IPS DF 4.7 (cell line): ENCODE measurements around the gene DBX2.
"Not testable (repeated sequence)": the region's sequence is repeated elsewhere in the genome, so short reads cannot be mapped to it uniquely, and the experiment has no call there.

ENCODE experiments used
- DNase-seq: peaks from one replicate; pipeline ENCODE4 v3.0.0-alpha.2; 2013; ENCODE audit warnings: low spot score; ENCODE audit errors: extremely low read depth

Gene DBX2

DNA sequence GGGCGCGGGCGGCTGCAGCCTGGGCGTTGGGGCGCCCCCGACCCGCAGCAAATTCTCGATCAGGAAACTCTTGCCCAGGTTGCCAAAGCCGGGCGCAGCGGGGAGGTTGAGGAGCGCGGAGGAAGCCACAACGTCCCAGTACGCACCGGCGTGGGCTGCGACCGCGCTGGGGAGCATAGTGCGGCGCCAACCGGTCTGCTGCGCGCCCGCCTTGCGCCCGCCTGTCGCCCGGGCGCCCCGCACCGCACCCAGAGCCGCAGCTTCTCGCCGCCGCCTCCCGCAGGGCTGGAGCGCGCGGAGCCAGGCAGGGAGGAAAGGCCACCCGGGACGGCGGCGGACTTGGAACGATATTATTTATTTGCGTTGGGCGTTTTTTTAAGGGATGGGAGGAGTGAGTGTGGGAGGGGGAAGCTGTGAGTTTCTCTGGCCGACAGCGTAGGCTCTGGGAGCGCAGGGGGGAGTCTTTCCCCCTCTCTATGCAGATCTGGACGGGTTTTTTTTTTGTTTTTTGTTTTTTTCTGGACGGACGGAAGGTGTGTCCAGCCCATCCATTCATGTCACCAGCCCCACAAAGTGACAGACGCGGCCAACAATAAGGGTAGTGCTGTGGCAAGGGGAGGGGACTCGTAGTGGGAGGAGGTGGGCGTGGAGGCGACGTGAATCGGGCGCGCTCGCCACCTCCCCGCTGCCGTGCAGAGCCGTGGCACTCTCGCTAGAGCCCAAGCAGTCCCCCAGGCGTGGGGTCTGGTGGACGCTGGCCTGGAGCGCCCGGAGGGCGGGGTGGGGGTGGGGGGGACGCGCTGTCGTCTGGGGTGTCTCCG is at the start of gene DBX2:
DBX2 (minus strand) TSS at position 349 of the 821 bp plus-strand sequence; CDS start at position 177, 172 bp downstream.
- no peak for DNase-seq

DNA sequence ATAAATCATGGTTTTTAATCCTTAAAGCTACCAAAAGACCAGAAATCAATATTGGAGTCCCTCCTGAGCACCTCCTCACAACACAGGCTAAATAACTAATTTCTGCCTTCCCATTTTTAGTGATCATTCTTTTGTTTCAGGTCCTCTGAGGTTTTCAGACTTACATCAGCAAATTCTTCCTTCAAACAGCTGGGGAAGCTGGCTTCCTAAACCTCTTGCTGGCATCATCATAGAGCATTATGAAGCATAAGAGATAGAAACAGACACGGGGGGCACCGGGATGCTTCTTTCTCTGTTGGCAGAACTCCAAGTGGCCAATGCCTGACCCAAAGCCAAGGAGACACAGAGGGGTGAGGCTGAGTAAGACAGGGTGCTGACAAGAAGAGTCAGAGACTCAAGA is 47.9 kb upstream of the DBX2 start:
- no peak for DNase-seq

DNA sequence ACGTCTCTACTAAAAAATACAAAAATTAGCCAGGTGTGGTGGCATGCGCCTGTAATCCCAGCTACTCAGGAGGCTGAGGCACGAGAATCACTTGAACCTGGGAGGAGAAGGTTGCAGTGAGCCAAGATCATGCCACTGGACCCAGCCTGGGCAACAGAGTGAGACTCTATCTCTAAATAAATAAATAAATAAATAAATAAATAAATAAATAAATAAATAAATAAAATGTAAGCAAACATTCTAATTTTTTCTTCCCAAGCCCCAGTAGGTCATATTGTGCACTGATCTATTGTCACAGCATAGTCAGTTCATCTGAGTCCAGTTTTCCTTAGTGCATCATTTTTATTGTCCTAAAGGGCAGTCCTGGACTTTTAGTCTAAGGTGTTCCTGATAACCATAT is 44.5 kb upstream of the DBX2 start:
- DNase-seq = not testable (repeated sequence)

DNA sequence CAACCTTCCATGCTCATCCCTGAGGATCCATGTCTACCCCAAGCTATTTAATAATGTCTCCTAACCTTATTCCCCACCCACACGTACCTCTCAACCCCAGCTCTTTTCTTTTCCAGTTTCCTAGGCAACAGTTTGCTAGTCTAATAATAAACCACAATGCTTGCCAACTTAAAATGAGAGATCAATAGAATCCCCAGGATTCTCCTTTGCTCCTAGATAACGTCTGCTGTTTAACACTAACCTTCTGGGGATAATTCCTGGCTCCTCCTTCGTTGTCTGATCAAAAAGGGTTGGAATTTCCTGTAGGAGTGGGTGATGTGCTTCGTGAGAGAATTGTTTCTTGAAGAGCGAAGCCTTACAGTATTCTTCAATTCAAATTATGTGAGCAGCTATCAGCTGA is 42.2 kb upstream of the DBX2 start:
- DNase-seq = no peak

DNA sequence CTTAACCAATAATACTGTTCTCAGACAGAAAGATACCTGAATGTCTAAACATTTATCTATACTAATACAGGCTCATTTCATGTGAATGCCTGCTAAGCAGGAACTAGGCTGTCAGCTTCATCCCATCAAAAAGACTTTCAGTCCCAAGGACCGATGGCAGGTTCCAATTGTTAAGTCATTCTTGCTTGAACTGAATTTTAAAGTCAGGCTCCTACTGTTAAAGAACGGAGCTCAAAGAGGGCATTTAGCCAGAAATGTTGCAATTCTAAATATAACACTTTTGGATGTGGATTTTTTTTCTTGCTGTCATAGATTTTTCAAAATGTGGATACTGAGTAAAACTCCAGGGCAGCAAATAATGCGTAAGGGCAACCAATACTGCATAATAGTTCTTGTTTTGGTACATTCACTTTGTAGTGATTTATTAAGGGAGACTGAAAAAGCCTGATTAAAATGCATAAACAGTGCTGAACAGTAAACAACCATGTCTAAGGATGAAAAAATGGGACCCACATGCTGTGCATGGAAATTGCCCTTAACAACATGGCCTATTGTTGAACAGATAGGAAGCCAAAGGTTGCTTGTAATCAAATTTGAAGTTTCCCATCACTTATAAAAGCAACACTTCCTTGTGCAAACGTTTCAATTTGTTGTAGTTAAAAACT is 38.6 kb upstream of the DBX2 start:
- DNase-seq = no peak

DNA sequence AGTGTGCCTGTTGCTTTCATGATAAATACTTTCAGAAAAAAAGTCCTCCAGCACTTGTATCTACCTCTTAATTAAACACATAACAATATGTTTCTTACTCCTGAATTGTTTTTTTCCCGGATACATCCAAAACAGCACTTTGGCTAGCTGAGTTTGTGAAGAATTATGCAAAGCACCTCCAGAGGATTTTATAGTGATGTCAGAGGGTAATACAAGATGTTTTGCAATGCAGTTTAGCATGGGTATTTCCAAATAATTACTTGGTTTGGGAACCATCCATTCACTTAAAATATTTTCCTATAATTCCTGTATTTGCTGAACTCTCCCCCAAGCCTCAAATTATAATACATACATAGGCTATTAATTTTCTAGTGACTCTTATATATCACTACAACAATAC is 37.7 kb upstream of the DBX2 start:
- no peak for DNase-seq

DNA sequence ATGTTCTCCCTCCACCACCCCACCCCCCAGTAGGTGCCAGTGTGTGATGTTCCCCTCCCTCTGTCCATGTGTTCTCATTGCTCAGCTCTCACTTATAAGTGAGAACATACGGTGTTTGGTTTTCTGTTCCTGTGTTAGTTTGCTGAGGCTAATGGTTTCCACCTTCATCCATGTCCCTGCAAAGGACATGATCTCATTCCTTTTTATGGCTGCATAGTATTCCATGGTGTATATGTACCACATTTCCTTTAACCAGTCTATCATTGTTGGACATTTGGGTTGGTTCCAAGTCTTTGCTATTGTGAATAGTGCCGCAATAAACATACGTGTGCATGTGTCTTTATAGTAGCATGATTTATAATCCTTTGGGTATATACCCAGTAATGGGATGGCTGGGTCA is 33.3 kb upstream of the DBX2 start:
- DNase-seq = not testable (repeated sequence)

DNA sequence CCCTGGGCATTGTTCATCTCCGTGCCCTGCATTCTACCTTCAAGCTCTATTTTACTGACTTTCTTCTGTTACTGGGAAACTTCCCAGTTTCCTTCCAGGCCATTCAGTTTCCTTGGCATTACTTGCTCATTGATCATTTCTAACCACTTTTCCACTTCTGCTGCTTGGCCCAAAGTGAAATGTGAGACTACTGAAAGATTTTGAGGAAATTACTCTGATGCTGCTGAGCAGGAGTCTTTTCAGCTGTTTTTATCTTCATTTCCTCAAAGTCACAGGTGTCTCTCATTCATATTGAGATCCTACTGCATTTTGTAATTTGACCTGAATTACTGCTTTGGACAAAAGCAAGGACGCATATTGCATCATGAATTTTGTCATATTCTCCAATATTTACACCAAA is 26.4 kb upstream of the DBX2 start:
- DNase-seq = no peak

DNA sequence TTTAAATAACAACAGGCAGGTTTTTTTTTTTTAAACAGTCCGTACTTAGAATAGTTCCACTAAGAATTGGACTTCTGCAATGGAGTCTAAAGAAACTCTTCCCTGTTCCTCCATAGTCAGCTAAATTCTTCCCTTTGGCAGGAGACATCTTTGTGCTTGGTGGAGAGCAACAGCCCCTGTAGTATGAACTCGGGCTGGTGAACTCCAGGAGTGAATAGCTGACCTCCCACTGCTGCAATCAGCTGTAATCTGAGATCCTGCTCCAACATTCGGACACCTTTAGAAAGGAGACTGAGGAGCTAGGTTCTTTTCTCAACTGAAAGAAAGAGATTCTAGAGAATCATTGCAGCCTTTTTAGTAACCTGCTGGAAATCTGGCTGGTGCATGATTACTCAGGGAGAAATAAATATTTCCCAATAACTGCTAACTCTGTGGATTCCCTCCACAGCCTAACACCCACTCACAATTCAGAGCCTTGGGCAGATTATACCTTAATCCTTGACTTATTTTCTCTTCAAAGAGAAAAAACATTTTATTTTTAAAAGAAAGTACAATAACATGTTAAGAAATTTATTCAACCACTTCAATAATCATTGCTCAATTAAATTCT is 25.6 kb upstream of the DBX2 start:
- peak; percentile 76 for DNase-seq

DNA sequence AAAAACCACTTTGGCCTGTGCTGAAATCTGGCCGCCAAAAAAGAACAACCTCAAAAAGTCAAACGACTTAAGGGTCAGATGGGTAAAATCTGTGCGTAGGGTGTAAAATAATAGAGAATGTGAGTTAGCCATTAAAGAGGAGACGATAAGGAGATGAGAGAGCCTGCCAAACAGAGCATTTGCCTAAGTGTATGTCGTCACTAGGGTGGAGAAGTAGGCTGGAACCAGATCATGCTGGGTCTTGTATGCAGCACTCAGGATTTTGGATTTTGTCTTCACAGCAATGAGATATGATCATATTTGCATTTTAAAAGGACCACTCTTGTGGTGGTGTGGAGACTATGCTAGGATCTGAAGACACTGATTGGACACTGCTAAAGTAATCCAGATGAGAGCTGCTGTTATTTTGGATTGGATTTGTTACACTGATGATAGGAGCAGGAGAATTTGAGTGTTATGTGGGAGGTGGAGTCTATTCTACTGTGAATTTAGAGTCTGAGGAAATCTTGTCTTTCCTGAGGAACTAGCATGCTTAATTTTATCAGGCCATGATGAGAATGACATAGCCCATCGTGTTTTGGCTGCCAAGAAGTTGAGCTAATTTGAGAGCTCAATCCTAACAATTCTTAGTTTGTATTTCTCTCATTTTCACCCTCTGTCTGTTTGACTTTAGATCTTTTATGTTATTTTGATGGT is 24.8 kb upstream of the DBX2 start:
- no peak for DNase-seq

DNA sequence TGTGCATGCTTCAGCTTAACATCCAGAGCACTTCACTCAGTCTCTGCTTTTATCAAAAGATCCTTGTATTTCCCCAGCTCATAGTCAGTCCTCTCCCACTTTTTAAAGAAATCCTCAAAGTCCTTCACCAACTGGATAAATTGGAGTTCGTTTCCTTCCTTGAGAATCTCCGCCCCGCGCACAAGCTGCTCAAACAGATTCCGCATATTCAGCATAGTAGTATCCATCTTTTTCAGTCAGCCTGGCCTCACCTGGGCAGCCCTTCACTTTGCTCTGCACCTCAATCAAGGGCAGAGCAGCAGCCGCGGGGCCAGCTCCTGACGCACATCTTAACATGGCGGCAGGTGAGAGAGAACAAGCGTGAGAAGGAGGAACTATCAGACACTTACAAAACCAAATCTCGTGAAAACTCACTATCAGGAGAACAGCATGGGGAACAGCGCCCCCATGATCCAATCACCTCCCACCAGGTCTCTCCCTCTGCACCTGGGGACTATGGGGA is 14.3 kb upstream of the DBX2 start:
- no peak for DNase-seq

DNA sequence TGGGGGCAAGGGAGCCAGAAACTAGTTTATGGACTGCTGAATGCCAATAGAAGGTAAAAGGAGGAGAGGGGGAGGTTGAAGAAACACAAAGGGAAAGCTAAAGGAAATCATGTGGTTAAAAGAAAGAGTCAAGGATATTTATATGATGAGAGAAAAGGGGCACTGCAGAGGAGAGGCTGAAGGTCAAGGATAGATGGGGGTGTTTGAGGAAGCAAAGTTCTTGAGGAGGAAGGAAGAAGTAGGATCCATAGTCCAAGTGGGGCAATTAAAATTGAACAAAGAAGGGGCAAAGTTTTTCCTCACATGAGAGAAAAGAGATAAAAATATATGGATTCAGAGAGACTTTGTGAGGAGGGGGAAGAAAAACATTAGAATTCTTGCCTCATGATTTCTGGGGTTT is 10.1 kb upstream of the DBX2 start:
- DNase-seq = no peak

DNA sequence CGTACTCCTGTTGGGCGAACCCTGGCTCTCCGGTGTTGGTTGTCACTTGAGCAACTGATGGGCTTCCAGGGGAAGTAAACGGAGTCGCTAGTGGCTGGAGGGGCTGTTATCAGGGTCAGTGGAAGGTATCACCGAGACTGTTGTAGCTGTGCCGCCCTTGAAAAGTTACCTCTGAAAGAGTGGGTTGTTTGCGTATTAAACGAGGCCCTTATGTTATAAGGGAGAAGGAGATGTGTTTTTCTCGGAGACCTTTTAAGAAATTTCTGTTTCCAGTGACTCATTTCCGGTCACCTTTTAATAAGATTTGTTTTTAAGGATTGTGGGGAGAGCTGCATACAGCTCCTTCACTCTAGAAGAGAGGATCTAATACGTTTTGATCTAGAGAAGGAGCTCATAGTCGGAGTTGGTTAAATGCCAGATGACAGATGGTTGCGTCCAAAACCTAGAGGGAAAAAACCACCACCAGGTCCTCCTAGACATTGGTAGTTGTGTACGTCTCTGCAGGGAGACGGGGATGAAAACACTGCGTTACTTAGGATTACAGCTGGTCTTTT is 750 bp upstream of the DBX2 start:
- DNase-seq = no peak

DNA sequence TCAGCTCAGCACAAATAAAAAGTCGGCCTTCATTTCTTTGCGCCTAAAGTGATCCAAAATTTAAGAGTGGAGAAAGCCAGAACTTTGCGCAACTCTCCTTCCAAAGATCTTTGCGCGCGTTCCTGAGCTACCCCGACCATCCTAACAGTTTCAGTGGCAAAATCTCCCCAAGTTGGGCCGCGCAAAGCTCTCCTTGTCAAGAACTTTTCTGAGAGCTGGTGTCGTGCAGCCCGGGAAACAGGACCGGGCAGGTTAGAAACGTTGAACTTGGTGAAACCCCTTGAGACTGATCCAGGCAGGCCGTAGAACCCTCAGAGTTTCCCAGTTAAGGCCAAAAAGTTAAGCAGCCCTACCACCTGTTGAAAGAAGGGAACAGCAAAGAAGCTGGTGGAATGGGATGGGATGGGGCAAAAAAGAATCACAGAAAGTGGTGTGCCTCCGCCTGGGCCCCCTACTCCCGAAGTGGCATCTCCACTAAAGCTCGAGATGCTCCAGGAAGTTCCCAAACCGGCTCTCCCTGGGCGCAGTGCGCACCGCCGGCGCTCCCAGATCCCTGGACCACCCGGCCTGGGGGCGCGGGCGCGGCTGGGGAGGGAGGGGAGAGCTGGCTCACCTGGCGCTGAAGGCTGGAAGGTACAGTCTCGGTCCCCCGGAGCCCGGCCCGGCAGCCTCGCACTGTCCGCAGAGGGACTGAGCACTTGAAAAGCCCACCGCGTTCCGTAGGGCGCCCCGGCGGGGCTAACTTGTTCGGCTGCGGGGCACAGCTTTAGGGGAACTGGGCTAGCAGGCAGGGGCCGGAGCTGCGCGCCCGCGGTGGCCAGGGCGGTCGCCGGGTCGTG is 768 bp downstream of the DBX2 start:
- no peak for DNase-seq

DNA sequence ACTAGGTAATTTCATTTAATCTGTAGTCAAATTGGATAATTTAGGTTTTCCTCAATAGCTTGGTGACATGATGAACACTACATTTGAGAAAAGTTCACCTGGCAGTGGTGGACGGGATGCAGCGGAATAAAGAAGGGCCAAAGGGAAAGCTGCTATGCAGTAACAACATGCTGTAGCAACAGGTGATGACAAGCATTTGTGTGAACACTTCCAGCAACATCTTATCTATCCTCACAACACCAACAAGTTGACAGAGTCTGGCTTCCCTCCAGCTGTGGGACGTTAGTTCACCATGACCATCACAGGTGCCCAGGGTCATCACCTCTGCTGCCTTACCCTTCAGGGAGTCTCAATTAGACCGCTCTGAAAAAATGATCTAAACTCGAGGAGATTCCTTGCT is 8.3 kb downstream of the DBX2 start:
- no peak for DNase-seq

DNA sequence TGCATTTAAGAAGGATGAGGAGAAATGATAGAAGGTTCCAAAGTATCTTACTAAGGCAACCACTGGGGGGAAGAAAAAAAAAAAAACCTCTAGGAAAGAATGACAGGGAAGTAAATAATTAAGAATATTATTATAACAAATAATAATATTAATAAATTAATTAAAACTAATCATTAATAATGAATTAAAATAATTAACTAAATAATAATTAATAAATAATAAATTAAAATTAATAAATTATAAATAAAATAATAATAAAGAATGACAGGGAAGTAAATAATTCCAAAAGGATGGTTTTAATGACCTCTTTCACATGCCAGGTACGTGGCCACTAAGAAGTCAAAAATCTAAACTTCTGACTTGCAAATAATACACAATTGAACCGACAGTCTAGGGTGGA is 9.9 kb downstream of the DBX2 start:
- no peak for DNase-seq

DNA sequence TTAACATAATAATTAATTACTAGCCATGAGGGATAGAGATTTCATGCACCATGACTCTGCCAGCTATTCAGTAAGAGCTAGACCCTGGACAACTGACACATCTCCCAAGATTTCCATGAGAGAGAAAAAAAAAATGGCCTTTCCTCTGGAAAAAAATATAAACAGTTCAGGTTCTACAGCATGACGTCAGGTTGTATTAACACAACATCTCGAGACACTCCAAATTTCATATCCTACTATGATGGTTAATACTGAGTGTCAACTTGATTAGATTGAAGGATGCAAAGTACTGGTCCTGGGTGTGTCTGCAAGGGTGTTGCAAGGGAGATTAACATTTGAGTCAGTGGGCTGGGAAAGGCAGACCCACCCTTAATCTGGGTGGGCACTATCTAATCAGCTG is 11.1 kb downstream of the DBX2 start:
- DNase-seq = no peak

DNA sequence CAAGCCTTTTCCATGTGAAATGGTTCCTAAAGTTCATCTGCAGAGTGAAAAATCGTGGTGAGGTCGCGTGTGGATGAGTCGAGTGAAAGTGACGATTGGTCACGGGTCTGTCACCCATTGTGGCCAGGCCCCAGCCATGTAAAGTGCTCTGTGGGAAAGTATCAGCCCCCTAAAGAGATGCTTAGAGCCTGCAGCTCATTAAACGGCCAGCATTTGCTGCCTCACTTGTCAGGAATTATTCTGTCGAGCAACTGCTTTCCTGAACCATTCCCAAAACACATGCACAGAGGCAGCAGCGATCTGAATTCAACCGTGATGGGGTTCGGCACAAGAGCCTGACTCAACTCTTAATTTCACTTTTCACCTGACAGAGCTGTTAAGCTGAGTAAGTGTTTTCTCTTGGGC is 16.0 kb downstream of the DBX2 start:
- DNase-seq = no peak

DNA sequence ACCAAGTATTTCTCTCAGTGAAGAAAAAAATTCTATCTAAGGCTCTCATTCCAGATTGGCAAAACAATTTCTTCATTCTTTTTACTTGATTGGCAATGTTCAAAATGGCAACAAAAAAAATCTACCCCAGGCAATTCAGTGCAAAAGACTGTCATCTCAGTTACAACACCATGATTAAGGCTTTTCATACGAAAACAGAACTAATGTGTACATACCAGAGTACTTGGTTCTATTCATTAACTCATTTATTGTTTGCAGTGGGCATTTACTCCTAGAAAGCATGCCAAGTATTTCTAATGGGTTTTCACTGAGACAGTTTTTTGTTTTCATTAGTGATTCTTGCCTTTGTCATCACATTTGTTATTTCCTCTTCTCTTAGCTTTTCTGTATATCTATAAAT is 33.0 kb downstream of the DBX2 start:
- no peak for DNase-seq

DNA sequence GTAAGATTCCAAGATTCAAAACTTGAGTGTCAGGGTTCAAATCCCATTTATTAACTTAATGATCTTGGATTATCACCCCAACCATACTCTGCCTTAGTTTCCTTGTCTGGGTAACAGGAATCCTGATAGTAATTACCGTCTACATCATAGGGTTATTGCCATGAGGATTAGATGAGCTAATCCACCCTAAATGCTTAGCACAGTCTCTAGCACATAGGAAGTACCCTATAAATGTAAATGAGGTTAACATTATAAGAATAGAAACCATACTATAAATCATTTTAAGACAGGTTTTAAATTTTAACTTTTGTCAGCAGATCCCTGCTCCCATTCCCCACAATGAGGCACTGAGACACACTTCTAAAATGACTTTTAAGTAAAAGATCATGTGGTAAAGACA is 36.5 kb downstream of the DBX2 start:
- DNase-seq = no peak

DNA sequence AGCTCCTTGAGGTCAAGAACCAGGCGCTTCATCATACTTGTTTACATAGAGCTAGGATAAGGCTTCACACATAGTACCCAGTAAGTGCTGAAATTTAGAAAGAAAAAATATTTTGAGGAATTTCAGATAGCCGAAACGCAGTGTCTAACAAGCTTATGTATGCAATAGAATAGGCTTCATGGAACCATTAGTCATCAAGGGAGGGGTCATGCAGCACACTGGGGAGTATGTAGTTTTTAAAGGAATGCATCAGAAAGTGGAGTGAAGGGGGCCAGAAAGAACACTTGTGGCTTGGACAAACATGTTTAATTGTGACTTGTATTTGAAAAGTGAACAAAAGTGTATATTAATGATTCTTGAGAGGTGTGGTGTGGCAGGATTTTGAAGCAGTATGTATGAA is 38.1 kb downstream of the DBX2 start:
- DNase-seq = no peak
